ENCODE data around the gene PLCB3.
"Not testable (repeated sequence)": the region's sequence is repeated elsewhere in the genome, so short reads cannot be mapped to it uniquely, and the experiment has no call there.

The PLCB3 gene

GRCh38 chr11:64304032-64304315 is 52.6 kb downstream of the PLCB3 start:
- no peak for DNase-seq (ENCODE audit: insufficient read length, low spot score)
- TF ChIP-seq POU2F2 (IDR thresholded peaks at IDR 0.05; ENCODE audit: low read depth, low read length) (no peak), TAF1 (IDR thresholded peaks at IDR 0.05; ENCODE audit: low read depth, low read length) (no peak)
- no peak for FAIRE-seq

GRCh38 chr11:64304316-64305072 is 53.2 kb downstream of the PLCB3 start:
- TF ChIP-seq PAX5 (IDR thresholded peaks at IDR 0.05; ENCODE audit: insufficient read depth, low read length, severe bottlenecking) = no peak
- peak; percentile 45; the same call in 1 of the 2 replicates for TF ChIP-seq TAF1 (IDR thresholded peaks at IDR 0.05; ENCODE audit: low read depth, low read length)
- no peak for TF ChIP-seq POLR2AphosphoS5 (IDR thresholded peaks at IDR 0.05; ENCODE audit: low read depth, low read length)
- no peak for TF ChIP-seq SPI1 (IDR thresholded peaks at IDR 0.05; ENCODE audit: low read depth, low read length)
- TF ChIP-seq POLR2A (IDR thresholded peaks at IDR 0.05; ENCODE audit: low read depth, low read length) = no peak
- no peak for TF ChIP-seq POU2F2 (IDR thresholded peaks at IDR 0.05; ENCODE audit: low read depth, low read length)
- FAIRE-seq (no peak), DNase-seq (ENCODE audit: insufficient read length, low spot score) (peak; percentile 85)

GRCh38 chr11:64305075-64305690 is 53.9 kb downstream of the PLCB3 start, which contains the start of gene ESRRA:
TSS of gene ESRRA (plus strand) at chr11:64305524. CDS start at chr11:64307180, 1,656 bp downstream.
- peak; percentile 28; the same call in 1 of the 2 replicates for TF ChIP-seq POU2F2 (IDR thresholded peaks at IDR 0.05; ENCODE audit: low read depth, low read length)
- TF ChIP-seq POLR2A (IDR thresholded peaks at IDR 0.05; ENCODE audit: low read depth, low read length) = no peak
- 0 out of 2 replicates have a peak, but pooled peaks have one; percentile 46 for TF ChIP-seq POLR2AphosphoS5 (IDR thresholded peaks at IDR 0.05; ENCODE audit: low read depth, low read length)
- TF ChIP-seq SPI1 (IDR thresholded peaks at IDR 0.05; ENCODE audit: low read depth, low read length) = no peak
- TF ChIP-seq TAF1 (IDR thresholded peaks at IDR 0.05; ENCODE audit: low read depth, low read length) = peak; percentile 32; the same call in 1 of the 2 replicates
- TF ChIP-seq PAX5 (IDR thresholded peaks at IDR 0.05; ENCODE audit: insufficient read depth, low read length, severe bottlenecking) = no peak
- peak; percentile 94 for DNase-seq (ENCODE audit: insufficient read length, low spot score)
- FAIRE-seq = peak; percentile 97

- peak; percentile 72 for FAIRE-seq
- no peak for DNase-seq (ENCODE audit: insufficient read length, low spot score)
- TF ChIP-seq PAX5 (IDR thresholded peaks at IDR 0.05; ENCODE audit: insufficient read depth, low read length, severe bottlenecking) = no peak
- peak; percentile 43; the same call in 1 of the 2 replicates for TF ChIP-seq POLR2AphosphoS5 (IDR thresholded peaks at IDR 0.05; ENCODE audit: low read depth, low read length)
- TF ChIP-seq POLR2A (IDR thresholded peaks at IDR 0.05; ENCODE audit: low read depth, low read length) = 0 out of 2 replicates have a peak, but pooled peaks have one; percentile 2
These were observed 54.6 kb downstream of the PLCB3 start for GRCh38 chr11:64305691-64306562.

- peak; percentile 15; the same call in 1 of the 2 replicates for TF ChIP-seq POU2F2 (IDR thresholded peaks at IDR 0.05; ENCODE audit: low read depth, low read length)
- no peak for TF ChIP-seq PAX5 (IDR thresholded peaks at IDR 0.05; ENCODE audit: insufficient read depth, low read length, severe bottlenecking)
- no peak for TF ChIP-seq POLR2A (IDR thresholded peaks at IDR 0.05; ENCODE audit: low read depth, low read length)
- DNase-seq (ENCODE audit: insufficient read length, low spot score) (no peak), FAIRE-seq (no peak)
These were observed 55.2 kb downstream of the PLCB3 start for GRCh38 chr11:64306563-64306875.

- TF ChIP-seq SPI1 (IDR thresholded peaks at IDR 0.05; ENCODE audit: low read depth, low read length) (no peak), TAF1 (IDR thresholded peaks at IDR 0.05; ENCODE audit: low read depth, low read length) (no peak), PAX5 (IDR thresholded peaks at IDR 0.05; ENCODE audit: insufficient read depth, low read length, severe bottlenecking) (no peak), POLR2A (IDR thresholded peaks at IDR 0.05; ENCODE audit: low read depth, low read length) (no peak), POU2F2 (IDR thresholded peaks at IDR 0.05; ENCODE audit: low read depth, low read length) (no peak), POLR2AphosphoS5 (IDR thresholded peaks at IDR 0.05; ENCODE audit: low read depth, low read length) (no peak)
- FAIRE-seq (no peak), DNase-seq (ENCODE audit: insufficient read length, low spot score) (no peak)
These were observed 55.7 kb downstream of the PLCB3 start for GRCh38 chr11:64306876-64307622.

- not testable (repeated sequence) for DNase-seq (ENCODE audit: insufficient read length, low spot score); FAIRE-seq
These were observed 56.5 kb downstream of the PLCB3 start for GRCh38 chr11:64307795-64308194.

- TF ChIP-seq PAX5 (IDR thresholded peaks at IDR 0.05; ENCODE audit: insufficient read depth, low read length, severe bottlenecking) (no peak), SPI1 (IDR thresholded peaks at IDR 0.05; ENCODE audit: low read depth, low read length) (no peak), POLR2A (IDR thresholded peaks at IDR 0.05; ENCODE audit: low read depth, low read length) (no peak)
- FAIRE-seq (no peak), DNase-seq (ENCODE audit: insufficient read length, low spot score) (no peak)
These were observed 61.6 kb downstream of the PLCB3 start for GRCh38 chr11:64312947-64313346.

GRCh38 chr11:64313491-64314145 is 62.3 kb downstream of the PLCB3 start:
- no peak for DNase-seq (ENCODE audit: insufficient read length, low spot score)
- no peak for TF ChIP-seq SPI1 (IDR thresholded peaks at IDR 0.05; ENCODE audit: low read depth, low read length)
- TF ChIP-seq POLR2AphosphoS5 (IDR thresholded peaks at IDR 0.05; ENCODE audit: low read depth, low read length) = no peak
- TF ChIP-seq POU2F2 (IDR thresholded peaks at IDR 0.05; ENCODE audit: low read depth, low read length) = no peak
- no peak for TF ChIP-seq PAX5 (IDR thresholded peaks at IDR 0.05; ENCODE audit: insufficient read depth, low read length, severe bottlenecking)
- TF ChIP-seq POLR2A (IDR thresholded peaks at IDR 0.05; ENCODE audit: low read depth, low read length) = no peak
- no peak for FAIRE-seq
